ENCODE data around the gene GPER1.
"Not testable (repeated sequence)": the region's sequence is repeated elsewhere in the genome, so short reads cannot be mapped to it uniquely, and the experiment has no call there.

GPER1 gene

DNA sequence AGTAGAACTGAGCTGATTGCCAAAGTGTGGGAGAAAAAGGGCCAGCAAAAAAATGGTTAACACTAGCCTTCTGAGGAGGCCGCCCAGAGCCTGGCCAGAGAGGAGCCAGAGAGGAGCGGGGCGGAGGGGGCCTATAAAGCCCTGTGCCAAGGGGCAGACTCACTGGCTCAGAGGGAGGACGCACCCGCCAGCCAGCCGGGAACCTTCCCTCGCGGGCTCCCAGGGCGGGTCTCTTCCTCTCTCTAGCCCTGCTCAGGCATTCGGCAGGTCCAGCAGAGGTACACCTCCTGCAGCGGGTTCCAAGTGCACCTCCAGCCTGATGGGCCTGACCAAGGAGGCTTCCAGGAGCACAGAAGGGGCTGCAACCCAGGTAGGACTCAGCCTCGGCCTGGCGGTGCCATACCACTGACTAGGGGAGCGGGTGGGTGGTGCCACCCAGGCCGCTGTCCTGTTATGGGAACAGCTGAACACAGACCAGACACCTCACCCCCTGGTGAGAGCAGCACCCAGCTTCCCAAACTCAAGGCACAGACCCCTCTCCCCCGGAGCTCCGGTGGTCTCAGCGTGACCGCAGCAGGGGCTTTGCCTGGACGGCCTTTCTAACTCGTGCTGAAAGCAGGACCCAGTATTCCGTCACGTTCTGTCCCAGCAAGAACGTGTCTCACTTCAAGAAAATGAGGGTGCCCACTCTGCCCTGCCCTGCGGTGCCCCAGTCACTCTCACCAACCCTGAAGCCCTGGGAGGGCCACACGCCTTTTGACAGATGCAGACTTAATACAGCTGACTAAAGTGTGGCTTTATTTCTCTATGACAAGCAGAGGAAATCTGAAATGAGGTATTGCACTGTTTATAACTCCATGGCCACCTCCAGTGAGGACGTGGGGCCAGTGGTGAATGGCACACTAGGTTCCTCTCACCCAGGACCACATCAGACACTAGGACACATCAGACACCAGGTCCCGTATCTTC is at the start of gene GPER1:
TSS of gene GPER1 (plus strand) at position 162 of the 969 bp plus-strand sequence. CDS start 3,616 bp downstream, outside the sequence.
- DNase-seq = no peak

DNA sequence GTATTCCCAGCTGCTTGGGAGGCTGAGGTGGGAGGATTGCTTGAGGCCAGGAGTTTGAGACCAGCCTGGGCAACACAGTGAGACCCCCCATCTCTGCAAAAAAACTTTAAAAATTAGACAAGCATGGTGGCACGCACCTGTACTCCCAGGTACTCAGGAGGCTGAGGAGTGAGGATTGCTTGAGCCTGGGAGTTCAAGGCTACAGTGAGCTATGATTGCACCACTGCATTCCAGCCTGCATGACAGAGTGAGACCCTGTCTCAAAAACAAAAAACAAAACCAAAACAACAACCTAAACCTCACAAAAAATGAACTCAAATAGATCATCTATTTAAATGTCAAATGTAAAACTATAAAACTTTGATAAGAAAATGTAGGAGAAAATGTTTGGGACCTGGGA is 47.7 kb upstream of the GPER1 start:
- not testable (repeated sequence) for DNase-seq

DNA sequence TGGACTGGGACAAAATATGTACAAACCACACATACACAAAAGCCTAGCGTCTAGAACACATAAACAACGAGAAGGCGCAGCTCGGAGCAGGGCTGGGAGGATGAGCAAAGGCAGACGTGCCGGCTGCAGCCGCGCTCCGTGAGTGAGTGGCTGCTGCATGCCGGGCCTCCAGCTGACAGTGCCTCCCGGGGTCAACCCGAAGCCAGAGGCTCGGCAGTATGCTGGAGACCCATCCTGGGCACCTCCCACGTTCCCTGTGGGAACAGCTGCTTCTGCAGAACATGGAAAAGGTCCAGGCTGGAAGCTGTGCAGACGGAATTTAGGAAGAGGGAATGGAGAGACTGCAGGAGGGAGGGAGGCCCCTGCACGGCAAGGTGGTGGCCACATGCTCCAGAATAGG is 47.1 kb upstream of the GPER1 start:
- no peak for DNase-seq

DNA sequence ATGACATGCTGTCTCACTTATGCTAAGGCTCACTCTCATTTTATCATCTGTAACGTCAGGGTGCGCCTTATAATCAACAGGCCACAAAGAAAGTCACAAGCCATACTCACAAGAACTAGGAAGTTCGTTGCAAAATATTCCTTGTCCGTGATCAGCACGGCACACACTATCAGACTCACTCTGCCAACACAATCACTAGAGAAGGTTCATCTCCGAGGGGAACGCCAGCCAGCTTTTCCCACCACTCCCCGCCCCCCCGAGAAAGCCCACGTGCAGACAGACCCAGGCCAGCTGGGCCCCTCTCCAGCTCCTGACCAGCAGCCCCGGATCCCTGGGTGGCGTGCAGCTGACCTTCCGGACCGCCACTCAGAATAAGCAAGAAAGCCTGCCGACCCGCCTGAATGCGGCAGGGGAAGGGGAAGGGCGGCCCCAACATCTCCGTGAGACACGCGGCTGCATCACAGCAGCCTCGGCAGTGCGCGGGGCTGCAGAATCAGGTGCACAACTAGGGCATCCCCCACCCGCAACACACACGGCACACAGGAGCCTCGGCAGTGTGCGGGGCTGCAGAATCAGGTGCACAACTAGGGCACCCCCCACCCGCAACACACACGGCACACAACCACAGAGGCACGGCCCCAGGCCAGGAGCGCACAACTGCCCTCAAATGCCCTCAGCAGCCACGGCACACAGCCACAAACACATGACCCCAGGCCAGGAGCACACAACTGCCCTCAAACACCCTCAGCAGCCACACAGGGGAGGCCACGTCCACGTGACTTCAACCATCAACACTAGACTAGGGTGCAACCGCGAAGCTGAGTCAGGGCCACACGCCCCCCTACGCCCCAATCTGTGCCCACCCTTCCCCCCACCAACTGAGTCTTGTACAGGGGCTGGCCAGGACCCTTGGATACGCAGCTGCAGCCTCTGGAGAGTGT is 46.1 kb upstream of the GPER1 start:
- peak in 1 of 2 donors; percentile 38 for DNase-seq

DNA sequence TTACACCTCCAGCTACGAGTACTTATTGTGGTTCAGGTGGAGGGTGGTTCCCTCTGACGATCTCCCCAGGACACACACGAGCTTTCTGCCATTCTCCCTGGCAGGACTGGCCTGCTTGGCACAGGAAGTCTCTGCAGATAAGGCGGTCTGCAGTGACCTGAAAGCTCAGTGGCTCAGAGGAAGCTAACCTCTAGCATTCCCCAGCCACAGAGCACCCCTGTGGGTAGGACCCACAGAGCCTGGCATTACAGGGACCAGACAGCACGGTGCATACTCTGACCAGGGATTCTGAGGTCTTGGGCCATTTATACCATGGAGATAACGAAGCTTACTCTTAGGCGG is 45.5 kb upstream of the GPER1 start:
- DNase-seq = no peak

DNA sequence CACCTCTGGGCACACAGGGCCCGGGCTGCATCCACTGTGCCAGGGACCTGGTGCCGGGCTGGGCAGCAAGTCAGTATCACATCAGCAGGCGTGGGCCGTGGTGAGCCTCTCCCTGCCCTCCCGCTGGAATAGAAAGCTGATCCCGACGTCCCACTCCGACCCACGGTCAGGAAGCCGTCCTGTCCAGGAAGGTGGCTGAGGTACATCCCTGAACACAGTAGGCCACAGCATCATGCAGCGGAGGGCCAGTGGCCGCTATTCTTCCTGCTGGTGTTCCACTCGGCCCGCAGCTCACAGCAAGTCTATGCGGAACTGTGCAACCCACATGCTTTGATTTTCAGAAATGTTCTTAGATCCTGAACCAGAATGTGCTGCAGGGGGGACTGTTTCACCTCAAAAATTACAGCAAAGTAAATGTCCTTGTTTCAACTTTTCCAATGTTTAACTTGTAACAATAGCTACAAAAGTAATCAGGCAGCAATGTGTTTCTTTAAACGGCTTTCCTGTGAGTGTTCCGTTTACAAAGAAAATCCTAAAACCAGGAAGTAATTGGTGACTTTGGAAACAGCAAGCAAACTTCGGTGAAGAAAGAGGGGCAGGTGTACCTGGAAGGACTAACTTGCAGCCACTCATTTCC is 44.2 kb upstream of the GPER1 start:
- DNase-seq = no peak

DNA sequence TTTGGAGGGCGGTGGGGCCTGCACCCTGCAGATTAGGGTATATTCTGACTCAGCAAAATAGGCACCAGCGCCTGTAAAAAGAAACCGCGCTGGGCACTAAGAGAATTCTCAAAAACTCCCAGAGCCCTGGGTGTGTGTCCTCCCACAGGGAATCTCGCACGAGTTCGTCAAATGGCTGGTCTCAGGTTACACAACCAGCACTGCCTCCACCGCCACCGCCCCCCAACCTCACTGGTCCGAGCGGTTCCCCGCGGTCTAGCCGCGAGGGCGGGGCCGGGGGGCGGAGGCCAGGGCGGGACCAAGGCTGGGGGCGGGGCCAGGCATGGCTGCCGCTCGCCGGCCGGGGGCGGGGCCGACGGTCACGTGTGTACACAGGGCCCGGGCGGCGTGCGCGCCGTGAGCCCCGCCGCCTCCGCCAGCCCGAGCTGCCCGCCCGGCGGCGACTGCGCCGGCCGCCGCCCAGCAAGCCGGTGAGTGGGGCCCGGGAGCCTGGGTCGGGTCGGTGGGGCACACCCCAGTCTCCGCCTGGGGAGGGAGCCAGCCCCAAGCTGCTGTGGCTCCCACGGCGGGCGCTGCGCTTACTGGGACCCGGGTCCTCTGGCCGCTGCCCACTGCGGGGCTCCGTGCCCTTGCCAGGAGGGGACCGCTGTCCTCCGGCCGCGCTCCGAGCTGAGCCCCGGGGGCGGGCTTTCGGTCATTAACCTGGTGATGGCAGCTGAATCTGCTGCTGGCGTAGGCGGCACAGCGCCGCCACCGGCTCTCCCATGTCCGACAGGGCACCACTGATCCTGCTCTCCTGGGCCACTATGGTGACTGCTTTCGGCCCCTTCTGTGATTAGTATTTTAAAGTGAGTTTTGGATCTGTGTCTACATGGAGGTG is 43.5 kb upstream of the GPER1 start, which contains the start of gene GPR146:
TSS of gene GPR146 (plus strand) at position 358 of the 880 bp plus-strand sequence. CDS start 12,970 bp downstream, outside the sequence.
- DNase-seq = peak; percentile 90 to 93

DNA sequence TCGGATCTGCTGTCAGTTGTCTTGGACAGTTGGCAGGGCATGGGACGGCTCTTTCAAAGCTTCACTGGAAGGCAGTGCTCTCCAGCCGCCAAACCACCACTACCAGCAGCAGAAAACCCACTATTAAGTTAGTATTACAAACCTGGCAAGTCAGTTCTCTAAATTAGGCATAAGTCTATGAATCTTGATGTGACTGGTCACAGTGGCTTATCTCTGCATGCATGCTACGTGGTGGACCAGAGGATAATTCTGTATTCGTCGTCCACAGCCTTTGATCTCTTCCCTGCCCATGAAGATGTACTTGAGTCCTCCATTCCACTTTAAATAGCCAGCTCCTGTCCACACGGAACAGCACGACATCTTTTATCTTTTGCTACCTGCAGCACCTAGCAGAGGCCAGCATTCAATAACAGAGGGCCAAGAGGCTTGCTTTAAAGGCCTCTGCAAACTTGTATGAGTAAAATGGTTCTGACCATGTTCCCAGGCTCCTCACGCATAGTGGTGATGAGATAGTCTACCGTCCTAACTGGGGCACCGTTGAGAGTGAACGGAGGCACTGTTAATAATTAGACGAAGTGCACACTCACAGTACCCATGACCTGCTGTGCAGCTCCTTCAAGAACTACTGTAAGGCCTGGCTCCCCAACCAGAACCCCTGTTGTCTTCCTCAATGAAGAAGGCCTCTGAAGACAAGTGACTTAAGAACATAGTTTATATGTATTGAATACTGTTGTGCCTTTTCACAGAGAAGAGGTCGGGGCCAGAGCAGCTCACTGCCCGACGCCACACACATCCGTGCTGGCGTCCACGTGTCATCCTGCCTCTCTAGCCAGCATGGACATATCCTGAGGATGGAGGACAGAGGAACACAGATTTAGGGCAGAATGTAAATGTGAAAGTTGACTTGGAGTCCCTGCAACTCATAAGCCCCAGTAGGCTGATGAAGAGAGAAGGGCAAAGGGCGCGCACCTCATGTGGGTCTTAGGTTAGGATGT is 42.5 kb upstream of the GPER1 start:
- no peak for DNase-seq

DNA sequence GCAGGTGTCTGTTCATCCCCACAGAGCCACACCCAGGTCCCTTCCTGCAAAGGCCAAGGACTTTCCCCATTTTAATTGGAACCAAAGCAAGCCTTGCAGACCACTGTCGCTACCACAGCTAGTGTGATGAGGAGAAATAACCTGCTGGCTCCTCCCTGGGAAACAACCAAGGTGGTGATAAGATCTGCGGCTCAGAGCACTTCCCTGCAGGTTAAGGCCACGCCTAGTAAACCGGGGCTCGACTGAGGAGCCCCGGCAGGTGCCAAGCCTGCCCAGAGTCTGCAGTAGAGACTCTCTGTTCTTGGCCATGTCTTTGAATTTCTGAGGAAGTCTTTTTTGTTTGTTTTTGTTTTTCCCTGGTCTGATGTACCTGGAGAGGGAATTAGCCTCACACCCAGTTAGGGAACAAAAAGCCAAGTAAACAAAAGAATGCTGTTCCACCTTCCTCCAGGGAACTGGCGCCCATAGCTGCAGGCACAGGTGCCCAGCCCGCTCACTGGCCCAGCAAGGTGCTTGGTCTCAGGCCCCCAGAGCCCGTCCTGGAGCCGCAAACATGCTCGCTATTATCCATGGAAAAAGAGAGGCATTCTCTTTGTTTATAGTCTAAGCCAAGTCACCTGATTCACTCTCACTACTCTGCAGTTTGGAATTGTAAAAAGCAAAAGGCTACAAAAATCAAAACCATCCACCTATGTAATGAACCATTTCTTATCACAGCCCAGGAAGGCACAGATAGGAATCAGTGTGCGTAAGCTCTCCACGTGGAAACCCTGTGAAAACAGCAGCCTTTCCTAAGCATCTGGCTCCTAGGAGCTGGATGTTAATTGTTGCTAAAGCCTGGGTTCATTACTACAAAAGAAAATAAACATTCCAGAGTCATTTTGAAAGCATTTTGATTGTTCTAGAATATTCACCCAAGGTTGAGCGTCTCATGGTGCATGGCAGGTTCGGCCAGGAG is 40.9 kb upstream of the GPER1 start:
- peak; percentile 41 to 80 for DNase-seq

DNA sequence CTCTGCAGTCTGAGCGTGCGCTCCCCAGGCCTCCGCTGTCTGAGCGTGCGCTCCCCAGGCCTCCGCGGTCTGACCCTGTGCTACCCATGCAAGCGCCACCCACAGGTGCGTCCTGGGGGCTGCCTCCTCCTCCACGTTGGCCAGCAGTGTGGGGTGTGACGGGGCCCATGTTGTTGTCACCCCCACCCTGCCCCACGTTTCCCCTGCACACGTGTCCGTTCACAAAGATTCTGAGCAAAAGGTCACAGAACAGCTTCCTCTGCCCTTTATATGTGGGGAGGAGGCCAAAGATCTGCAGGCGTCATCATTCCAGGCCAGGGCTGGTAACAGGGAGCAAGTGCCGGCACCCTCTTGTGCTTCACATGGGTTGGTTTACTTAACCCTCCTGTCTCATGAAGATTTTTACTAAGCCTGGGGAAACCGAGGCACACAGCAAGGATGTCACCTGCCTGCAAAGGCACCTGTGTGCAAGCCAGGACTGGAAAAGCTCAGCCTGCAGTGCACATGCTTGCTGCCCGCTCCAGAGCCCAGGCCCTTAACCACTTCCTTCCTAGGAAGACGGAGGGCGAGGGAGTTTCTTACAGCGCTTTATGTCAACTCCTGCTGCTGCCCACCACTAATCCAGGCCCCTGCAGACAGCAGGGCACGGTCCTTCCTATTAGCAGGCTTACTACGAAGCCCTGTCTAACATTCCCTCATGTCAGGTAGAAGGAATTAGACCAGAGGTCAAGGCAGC is 38.7 kb upstream of the GPER1 start:
- DNase-seq = no peak

DNA sequence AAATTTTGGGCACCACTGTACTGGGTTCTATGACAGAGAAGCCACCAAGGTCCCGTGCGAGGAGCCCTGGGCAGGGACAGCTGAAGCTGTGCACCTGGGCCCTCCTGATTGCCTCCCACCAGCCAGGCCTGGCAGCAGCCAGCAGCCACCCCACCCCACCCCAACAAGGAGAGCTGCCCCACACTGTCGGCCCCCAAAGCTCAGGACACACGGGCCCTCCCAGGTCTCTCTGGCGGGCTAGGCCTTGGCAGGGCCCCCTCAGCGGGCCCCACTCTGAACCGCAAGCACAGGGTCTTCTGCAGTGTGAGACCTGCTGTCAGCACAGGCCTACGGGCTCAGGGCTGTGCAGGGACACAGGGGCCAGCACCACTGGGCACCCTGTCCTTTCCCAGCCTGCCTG is 38.1 kb upstream of the GPER1 start:
- DNase-seq = no peak

DNA sequence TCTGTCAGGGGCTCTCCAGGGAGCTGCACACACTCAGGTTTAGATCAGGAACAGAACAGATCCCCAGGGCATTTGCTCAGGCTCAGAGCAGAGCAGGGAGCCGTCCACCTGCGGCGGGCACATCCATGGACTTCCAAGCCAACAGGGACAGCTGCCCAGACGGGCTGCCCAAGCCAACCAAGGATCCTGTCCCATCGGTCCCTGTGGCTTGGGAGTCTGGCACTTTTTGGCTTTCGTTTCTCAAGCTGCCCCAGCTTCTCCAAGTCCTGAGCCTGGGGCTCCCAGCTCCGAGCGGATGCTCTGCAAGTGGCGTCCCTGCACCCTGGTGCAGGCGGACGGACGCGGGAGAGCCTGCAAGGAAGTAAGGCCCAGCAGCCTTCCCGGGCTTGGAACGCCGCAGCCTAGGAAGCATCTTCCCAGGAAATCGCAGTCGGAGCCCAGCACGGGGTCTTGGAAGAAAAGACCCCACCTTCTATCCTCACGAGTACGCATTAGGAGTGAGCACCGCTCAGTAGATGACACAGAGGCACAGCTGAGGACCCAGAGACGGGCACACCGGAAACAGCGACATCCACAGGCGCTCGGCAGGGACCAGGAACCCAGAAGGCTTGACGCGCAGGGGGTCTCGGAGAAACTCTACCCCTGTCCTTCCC is 37.5 kb upstream of the GPER1 start:
- DNase-seq = no peak

DNA sequence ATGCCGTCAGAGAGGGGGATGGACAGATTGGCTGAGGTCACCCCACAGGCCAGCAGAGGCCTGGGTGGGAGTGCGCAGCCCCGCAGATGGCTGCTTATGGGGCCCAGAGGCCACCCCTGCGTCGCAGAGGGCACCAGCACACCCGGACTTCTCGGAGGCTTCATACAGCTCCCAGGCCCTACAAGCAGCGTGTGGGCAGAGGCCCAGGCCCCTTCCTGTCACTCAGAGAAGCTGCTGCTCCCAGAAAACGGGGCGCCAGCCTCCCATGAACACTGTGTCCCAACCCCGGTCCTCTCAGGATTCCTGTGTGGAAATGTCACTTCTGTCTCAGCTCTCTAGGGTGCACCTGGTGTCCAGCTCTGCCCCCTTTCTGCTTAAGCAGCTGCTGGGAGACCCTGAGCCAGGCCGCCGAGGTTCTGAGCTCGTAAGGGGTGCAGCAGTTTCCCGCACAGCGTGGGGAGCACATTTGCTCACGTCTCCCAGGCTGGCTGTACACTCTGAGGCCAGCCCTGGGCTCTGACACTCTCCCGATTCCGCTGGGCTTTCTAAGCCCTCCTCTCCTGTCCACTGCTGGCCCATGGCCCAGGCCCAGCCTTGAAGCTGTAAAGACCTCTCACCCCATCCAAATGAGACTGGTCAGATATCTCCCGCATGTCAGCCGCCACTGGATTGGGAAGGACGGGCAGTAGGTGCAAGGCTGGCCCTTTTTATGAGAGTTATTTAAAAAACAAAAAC is 36.8 kb upstream of the GPER1 start:
- DNase-seq = no peak

DNA sequence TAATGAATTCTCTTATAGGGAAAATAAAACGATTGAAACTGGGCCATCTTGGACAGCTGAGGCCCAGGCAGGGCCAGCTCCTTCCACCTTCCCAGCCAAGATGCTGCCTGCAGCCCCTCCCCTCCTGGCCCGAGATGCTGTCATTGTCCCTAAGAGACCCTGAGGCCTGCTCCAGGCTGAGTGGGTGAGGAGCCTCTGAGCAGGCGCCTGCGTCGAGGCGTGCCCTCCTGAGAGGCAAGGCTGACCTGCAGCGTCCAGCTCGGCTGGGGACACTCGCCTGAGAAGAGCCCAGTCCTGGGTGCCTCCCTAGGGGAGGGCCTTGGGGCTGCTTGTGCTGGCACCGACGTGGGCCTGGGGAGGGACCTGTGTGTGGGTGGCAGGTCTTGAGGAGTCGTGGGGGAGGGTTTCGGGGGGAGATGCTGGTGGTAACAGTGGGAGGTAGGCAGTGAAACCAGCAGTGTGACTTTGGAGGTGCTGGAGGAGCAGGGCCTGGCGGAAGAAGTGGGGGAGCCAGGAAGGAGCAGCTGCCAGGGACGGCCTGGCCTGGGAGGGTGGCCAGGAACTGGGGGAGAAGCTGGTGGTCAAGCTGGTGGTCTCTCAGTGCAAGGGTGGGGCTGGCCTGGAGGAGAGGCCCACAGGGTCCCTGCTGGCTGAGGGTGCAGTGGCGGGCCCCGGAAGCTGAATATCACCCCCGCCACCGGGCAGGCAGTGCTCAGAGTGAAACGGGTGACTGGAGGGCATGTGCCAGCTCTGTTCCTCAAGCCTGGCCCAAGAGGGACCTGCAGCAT is 35.7 kb upstream of the GPER1 start:
- no peak for DNase-seq

DNA sequence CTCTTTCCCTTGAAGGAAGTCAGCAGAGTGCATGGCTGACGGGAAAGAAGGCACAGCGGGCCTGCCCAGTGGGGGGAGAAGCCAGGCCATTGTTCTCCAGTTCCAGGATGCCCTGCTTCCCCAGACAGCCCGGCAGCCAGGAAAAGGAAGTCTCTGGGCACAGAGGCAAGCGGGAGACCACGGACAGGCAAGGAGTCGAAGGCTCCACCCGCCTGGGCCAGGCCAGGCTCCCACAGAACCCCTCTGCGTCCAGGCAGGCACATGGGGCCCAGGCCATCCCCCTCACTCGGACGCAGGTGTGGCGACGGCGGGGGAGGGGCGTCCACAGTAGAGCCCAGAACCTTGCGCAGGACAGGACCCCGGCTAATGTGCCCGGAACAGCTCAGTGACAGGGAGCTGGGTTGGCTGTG is 34.9 kb upstream of the GPER1 start:
- DNase-seq = no peak

DNA sequence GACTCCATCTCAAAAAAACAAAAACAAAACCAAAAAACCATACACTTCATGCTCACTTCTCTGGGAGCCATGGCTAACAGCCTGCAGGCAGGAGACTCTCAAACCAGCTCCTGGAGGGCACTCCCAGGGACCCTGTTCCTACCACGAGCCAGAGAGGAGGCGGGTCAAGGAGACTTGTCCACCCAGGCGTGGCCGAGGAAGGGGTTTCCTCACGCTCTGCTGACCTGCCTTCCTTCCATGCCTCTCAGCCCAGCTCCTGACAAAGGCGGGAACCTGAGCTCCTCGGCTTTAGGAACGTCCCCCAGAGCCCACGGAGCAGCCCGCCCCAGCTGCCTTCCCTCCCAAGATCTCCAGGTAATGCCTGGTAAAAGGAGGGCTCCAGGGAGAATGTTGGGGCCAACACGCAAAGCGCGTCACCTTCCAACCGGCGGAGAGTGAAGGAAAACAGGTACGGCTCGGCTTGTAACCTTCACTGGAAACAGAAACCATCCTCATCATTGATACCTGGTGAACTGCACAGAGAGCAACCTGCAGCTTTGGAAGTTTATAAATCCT is 34.0 kb upstream of the GPER1 start:
- DNase-seq = no peak
